GM12872 (cell line): ENCODE data around the gene SCN10A.

Source experiments
- CTCF ChIP-seq: IDR thresholded peaks from 3 replicates; pipeline ENCODE4 v1.5.1; 2011; ENCODE audit warnings: low read depth, mild to moderate bottlenecking, low read length, moderate library complexity; ENCODE audit not compliant: insufficient read depth

SCN10A gene

GRCh38 chr3:38706961-38707360 lies 109.1 kb downstream of the SCN10A start:
- no peak for TF ChIP-seq CTCF

GRCh38 chr3:38702231-38702630 lies 113.8 kb downstream of the SCN10A start:
- no peak for TF ChIP-seq CTCF

GRCh38 chr3:38698760-38699159 lies 117.3 kb downstream of the SCN10A start:
- TF ChIP-seq CTCF = no peak

GRCh38 chr3:38698061-38698460 lies 118.0 kb downstream of the SCN10A start:
- TF ChIP-seq CTCF = no peak

- TF ChIP-seq CTCF = no peak
These were observed 120.0 kb downstream of the SCN10A start for GRCh38 chr3:38696034-38696433.

GRCh38 chr3:38690185-38690584 lies 125.8 kb downstream of the SCN10A start:
- TF ChIP-seq CTCF = no peak

GRCh38 chr3:38689774-38690173 lies 126.2 kb downstream of the SCN10A start:
- TF ChIP-seq CTCF = no peak

- no peak for TF ChIP-seq CTCF
These were observed 126.7 kb downstream of the SCN10A start for GRCh38 chr3:38689346-38689745.
